ENCODE data around the gene PLIN3.
A peak's percentile ranks its signal among the peaks of the same experiment; 100 is the strongest.
"Not testable (repeated sequence)": the region's sequence is repeated elsewhere in the genome, so short reads cannot be mapped to it uniquely, and the experiment has no call there.

The PLIN3 gene

DNA sequence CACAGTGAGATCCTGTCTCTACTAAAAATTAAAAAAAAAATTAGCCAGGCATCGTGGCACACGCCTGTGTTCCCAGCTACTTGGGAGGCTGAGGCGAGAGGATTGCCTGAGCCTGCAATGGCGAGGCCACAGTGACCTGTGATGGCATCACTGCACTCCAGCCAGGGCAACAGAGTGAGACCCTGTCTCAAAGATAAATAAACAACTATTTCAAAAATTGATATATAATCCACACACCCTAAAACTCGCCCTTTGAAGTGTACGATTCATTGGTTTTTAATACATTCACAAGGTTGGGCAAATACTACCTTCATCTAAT is 23.9 kb downstream of the PLIN3 start:
- DNase-seq (ENCODE audit: low spot score), result no peak
- TF ChIP-seq, protein P1, sequence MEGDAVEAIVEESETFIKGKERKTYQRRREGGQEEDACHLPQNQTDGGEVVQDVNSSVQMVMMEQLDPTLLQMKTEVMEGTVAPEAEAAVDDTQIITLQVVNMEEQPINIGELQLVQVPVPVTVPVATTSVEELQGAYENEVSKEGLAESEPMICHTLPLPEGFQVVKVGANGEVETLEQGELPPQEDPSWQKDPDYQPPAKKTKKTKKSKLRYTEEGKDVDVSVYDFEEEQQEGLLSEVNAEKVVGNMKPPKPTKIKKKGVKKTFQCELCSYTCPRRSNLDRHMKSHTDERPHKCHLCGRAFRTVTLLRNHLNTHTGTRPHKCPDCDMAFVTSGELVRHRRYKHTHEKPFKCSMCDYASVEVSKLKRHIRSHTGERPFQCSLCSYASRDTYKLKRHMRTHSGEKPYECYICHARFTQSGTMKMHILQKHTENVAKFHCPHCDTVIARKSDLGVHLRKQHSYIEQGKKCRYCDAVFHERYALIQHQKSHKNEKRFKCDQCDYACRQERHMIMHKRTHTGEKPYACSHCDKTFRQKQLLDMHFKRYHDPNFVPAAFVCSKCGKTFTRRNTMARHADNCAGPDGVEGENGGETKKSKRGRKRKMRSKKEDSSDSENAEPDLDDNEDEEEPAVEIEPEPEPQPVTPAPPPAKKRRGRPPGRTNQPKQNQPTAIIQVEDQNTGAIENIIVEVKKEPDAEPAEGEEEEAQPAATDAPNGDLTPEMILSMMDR (IDR thresholded peaks at IDR 0.05; ENCODE audit: extremely low read depth, insufficient read depth, missing control alignments), result no peak
- in situ Hi-C loops (cut with MboI; ENCODE audit: low pct_unique_long_range_greater_than_20kb, low sequenced_read_pairs, unreplicated experiment), result no loop called here

DNA sequence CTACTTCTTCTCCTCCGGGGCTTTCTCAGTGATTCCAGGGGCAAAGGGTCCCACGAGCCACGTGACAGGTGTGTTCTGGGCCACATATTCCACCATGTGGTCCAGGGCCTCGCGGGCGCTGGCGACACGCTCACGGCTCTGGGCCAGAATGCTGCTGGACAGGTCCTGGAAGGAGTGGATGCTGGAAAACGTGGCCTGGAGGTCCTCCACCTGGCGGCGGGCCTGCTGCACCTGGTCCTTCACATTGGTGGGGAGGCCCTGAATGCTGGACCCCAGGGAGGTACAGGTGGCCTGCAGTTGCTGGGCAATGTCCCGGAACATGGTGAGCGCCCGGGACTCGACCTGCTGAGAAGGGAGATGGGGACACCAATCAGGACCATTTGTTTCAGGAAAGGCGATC is 28.3 kb downstream of the PLIN3 start:
- DNase-seq (ENCODE audit: low spot score), result no peak
- in situ Hi-C loops (cut with MboI; ENCODE audit: low pct_unique_long_range_greater_than_20kb, low sequenced_read_pairs, unreplicated experiment), result no loop called here
- TF ChIP-seq, protein P1 (IDR thresholded peaks at IDR 0.05; ENCODE audit: extremely low read depth, insufficient read depth, missing control alignments), result no peak

DNA sequence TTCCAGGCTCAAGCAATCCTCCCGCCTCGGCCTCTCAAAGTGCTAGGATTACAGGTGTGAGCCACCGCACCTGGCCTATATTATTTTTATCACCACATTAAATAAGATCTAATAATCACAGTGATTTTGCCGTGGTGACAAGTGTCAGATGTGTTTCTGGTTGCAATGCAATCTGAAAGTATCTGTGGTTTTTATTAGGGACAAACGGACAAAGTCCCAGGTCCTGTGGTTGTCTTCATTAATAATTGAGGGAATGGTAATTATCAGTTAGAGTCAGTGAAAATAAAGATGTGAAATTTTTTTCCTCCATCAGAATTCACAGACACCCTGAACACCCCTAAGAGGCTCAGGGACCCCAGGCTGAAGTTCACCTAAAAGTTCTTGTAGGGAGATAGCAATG is 34.7 kb downstream of the PLIN3 start:
- TF ChIP-seq, protein P1 (IDR thresholded peaks at IDR 0.05; ENCODE audit: extremely low read depth, insufficient read depth, missing control alignments), result no peak
- no peak for DNase-seq (ENCODE audit: low spot score)
- in situ Hi-C loops (cut with MboI; ENCODE audit: low pct_unique_long_range_greater_than_20kb, low sequenced_read_pairs, unreplicated experiment), result no loop called here

DNA sequence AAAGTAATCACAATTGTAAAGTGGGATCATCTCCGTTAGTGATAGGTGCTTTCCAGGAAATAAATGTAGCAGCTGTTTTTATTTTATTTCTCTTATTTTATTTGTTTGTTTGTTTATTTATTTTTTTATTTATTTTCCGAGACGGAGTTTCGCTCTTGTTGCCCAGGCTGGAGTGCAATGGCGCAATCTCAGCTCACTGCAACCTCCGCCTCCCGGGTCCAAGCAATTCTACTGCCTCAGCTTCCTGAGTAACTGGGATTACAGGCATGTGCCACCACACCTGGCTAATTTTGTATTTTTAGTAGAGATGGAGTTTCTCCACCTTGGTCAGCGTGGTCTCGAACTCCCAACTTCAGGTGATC is 35.5 kb downstream of the PLIN3 start:
- DNase-seq (ENCODE audit: low spot score); in situ Hi-C loops (cut with MboI; ENCODE audit: low pct_unique_long_range_greater_than_20kb, low sequenced_read_pairs, unreplicated experiment): not testable (repeated sequence)

DNA sequence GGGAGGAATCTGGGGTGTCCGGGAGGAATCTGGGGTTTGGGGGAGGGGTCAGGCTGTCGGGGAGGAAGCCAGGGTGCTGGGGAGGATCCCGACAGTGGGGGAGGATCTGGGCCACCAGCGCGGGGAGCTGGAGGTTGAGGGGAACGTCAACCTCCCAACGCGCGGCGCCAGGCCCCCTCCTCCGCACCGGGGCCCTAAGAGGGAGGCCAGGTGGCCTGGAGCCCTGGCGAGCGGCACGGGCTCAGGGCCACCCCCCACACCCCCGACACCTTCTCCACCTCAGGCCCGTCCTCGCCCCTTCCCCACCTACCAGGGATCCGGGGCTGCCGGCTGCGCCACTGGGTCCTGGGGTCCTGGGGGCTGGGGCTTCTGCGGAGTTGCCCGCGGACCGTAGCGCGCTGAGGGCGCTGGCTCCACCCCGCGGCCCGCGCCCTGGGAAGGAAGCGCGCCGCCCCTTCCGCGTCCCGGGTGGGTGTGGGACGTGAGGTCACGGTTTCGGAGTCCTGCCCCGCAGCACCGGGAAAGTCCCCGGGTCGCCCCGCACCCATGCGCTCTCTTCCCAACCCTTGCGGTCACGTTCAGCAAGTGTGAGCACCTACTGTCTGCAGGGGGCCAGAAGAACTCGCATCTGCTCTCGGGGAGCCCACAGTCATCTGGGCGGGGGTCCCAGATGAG is 36.0 kb downstream of the PLIN3 start, which contains the start of gene TICAM1:
TICAM1 (minus strand) TSS at position 409 of the 675 bp plus-strand sequence. CDS start 13,335 bp downstream, outside the sequence.
- TF ChIP-seq, protein P1 (IDR thresholded peaks at IDR 0.05; ENCODE audit: extremely low read depth, insufficient read depth, missing control alignments), result no peak
- in situ Hi-C loops (cut with MboI; ENCODE audit: low pct_unique_long_range_greater_than_20kb, low sequenced_read_pairs, unreplicated experiment), result no loop called here
- peak; percentile 80 for DNase-seq (ENCODE audit: low spot score)

DNA sequence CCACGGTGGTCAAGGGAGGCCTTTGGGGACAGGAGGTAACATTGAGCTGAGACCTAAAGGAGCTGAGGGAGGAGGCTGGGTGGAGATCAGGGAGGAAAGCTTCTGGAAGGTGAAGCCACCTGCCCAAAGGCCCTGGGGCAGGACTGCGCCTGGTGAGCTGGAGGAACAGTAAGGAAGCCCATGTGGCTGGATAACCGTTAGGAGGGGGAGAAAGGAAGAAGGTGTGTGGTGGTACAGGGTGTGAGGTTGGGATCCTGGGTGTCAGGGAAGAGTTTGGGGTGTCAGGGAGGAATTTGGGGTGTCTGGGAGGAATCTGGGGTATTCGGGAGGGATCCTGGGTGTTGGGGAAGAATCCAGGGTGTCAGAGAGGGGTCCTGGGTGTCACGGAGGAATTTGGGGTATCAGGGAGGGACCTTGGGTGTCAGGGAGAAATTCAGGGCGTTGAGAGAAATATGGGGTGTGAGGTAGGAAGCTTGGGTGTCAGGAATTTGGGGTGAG is 36.6 kb downstream of the PLIN3 start:
- DNase-seq (ENCODE audit: low spot score), result no peak
- TF ChIP-seq, protein P1 (IDR thresholded peaks at IDR 0.05; ENCODE audit: extremely low read depth, insufficient read depth, missing control alignments), result no peak
- in situ Hi-C loops (cut with MboI; ENCODE audit: low pct_unique_long_range_greater_than_20kb, low sequenced_read_pairs, unreplicated experiment), result no loop called here

DNA sequence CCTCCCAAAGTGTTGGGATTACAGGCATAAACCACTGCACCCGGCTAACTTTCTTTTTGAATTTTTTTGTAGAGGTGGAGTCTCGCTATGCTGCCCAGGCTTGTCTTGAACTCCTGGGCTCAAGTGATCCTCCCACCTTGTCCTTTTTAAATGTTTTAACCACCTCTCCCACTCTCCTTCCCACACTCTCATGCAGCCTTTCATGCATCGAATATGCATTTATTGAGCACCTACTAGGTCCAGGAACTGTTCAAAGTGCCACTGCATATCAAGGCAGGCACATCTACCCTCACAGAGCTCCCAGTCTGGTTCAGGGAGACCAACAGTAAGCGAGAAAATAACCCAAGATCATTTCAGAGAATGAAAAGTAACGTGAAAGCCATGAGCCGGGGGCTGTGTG is 37.1 kb downstream of the PLIN3 start:
- DNase-seq (ENCODE audit: low spot score), result no peak
- in situ Hi-C loops (cut with MboI; ENCODE audit: low pct_unique_long_range_greater_than_20kb, low sequenced_read_pairs, unreplicated experiment), result no loop called here
- TF ChIP-seq, protein P1 (IDR thresholded peaks at IDR 0.05; ENCODE audit: extremely low read depth, insufficient read depth, missing control alignments), result no peak
